Vagina (tissue), 2 donors: ENCODE results near the gene ADORA3.

Source experiments
- CTCF ChIP-seq, 3 experiments: fragments of 450-650 bp in 2 of 3; fragments of 200-600 bp in 1 of 3; sonication (generic) in 1 of 3; IDR thresholded peaks; one replicate each; pipeline ENCODE4 v1.5.1; 2017 to 2019; ENCODE audit warnings: antibody characterized with exemption in 3 of 3, mild to moderate bottlenecking in 2 of 3, moderate library complexity in 2 of 3
- POLR2A ChIP-seq, 2 donors: fragments of 450-650 bp; IDR thresholded peaks; one replicate each; pipeline ENCODE4 v1.6.1; 2017; ENCODE audit warnings: antibody characterized with exemption in 2 of 2, mild to moderate bottlenecking in 2 of 2, moderate library complexity in 2 of 2
- POLR2AphosphoS5 ChIP-seq, 2 donors: sonication (generic); formaldehyde crosslinking; IDR thresholded peaks; one replicate each; pipeline ENCODE4 v1.9.0; 2017; ENCODE audit warnings: antibody characterized with exemption in 2 of 2, mild to moderate bottlenecking in 2 of 2, low read depth in 1 of 2; ENCODE audit not compliant: insufficient read depth in 1 of 2

- TF ChIP-seq POLR2A (IDR thresholded peaks at IDR 0.05), result no peak
- TF ChIP-seq CTCF (IDR thresholded peaks at IDR 0.05), result no peak
- no peak for TF ChIP-seq POLR2AphosphoS5 (IDR thresholded peaks at IDR 0.05; ENCODE audit: insufficient read depth in 1 of 2, low read depth in 1 of 2)
Measured at GRCh38 chr1:111497592-111497991, 5.8 kb downstream of the ADORA3 start.
